Stimulated activated CD4-positive, alpha-beta T cell treated with anti-CD3 and anti-CD28 coated beads, Interleukin-1b, Interleukin-23, amount 100 ng/mL, for 24 hours (primary cell): Measurements from ENCODE around the gene B4GALNT4.
"Not testable (repeated sequence)": the region's sequence is repeated elsewhere in the genome, so short reads cannot be mapped to it uniquely, and the experiment has no call there.

Experiments used
- DNase-seq, 4 experiments: peaks; one replicate each; pipeline ENCODE4 v3.0.0-alpha.2; 2020; ENCODE audit warnings: low read depth in 4 of 4, low spot score in 1 of 4

The B4GALNT4 gene

GRCh38 chr11:369336-370018 is at the start of gene B4GALNT4:
Gene B4GALNT4, plus strand, starts transcription at chr11:369499. Its CDS starts 305 bp downstream, at chr11:369804.
- DNase-seq = no peak

GRCh38 chr11:319888-320273 is 49.4 kb upstream of the B4GALNT4 start:
- not testable (repeated sequence) for DNase-seq

GRCh38 chr11:324156-324555 is 45.1 kb upstream of the B4GALNT4 start:
- DNase-seq = no peak

- not testable (repeated sequence) for DNase-seq
Measured at GRCh38 chr11:324593-325517, 44.4 kb upstream of the B4GALNT4 start.

- DNase-seq = no peak
Measured at GRCh38 chr11:325796-326591, 43.3 kb upstream of the B4GALNT4 start.

- no peak for DNase-seq
Measured at GRCh38 chr11:326592-326841, 42.8 kb upstream of the B4GALNT4 start.

- no peak for DNase-seq
Measured at GRCh38 chr11:326842-327580, 42.3 kb upstream of the B4GALNT4 start.

- DNase-seq = no peak
Measured at GRCh38 chr11:327581-327923, 41.7 kb upstream of the B4GALNT4 start.

GRCh38 chr11:328012-328411 is 41.3 kb upstream of the B4GALNT4 start:
- no peak for DNase-seq

GRCh38 chr11:328516-329100 is 40.7 kb upstream of the B4GALNT4 start:
- DNase-seq = not testable (repeated sequence)

GRCh38 chr11:329886-330253 is 39.4 kb upstream of the B4GALNT4 start:
- no peak for DNase-seq

- DNase-seq = no peak
Measured at GRCh38 chr11:330307-330693, 39.0 kb upstream of the B4GALNT4 start.

GRCh38 chr11:330694-331357 is 38.5 kb upstream of the B4GALNT4 start:
- no peak for DNase-seq

GRCh38 chr11:331358-332060 is 37.8 kb upstream of the B4GALNT4 start:
- no peak for DNase-seq

GRCh38 chr11:332651-333480 is 36.4 kb upstream of the B4GALNT4 start:
- DNase-seq = no peak

GRCh38 chr11:333616-334263 is 35.6 kb upstream of the B4GALNT4 start:
- DNase-seq = not testable (repeated sequence)

GRCh38 chr11:334264-334994 is 34.9 kb upstream of the B4GALNT4 start:
- no peak for DNase-seq
